Left ventricle myocardium inferior (tissue), 1 donor: ENCODE results near the gene ZFP69. TPM values are rescaled to one million over a fixed set of nuclear protein-coding genes. Genes with fewer than 3 reads are reported as not detected.

Experiments
- DNase-seq: peaks from one replicate; pipeline ENCODE4 v3.0.0-alpha.2; 2020
- H3K27ac ChIP-seq: fragments of 200-600 bp; replicated peaks from 2 replicates; pipeline ENCODE4 v1.8.0; 2021
- H3K27me3 ChIP-seq: fragments of 200-600 bp; 2 replicates; pipeline ENCODE4 v1.8.0; 2021; ENCODE audit warnings: low read depth
- H3K36me3 ChIP-seq: fragments of 200-600 bp; 2 replicates; pipeline ENCODE4 v1.8.0; 2021
- H3K4me1 ChIP-seq: fragments of 200-600 bp; 2 replicates; pipeline ENCODE4 v1.8.0; 2021
- H3K4me3 ChIP-seq: fragments of 200-600 bp; 2 replicates; pipeline ENCODE4 v1.8.0; 2021; ENCODE audit warnings: mild to moderate bottlenecking, moderate library complexity
- H3K9me3 ChIP-seq: fragments of 200-600 bp; replicated peaks from 2 replicates; pipeline ENCODE4 v1.8.0; 2021
- intact Hi-C: fragments of 100-400 bp; cut with micrococcal nuclease; formaldehyde crosslinking; loops from one replicate; pipeline ENCODE4 v1.11.0; 2022
- total RNA-seq: library from RNA; stranded (reverse); fragmentation: NEBNext Ultra II Directional; extraction: Animal tissue kit (Norgen Biotek cat#: 25700); gene quantifications from one replicate; pipeline ENCODE4 v1.2.1, GENCODE V29; 2021
- TF ChIP-seq, protein P1 (sequence below): fragments of 200-600 bp; IDR thresholded peaks from 2 replicates; pipeline ENCODE4 v1.8.0; 2021; ENCODE audit warnings: antibody characterized with exemption, mild to moderate bottlenecking, borderline replicate concordance
- donor health status: DM: no; HTN: yes; CAD: no; lungs with severe emphysema.

ZFP69 gene
- total RNA-seq, 1 donor from 2014 or later, result 1.9 TPM

DNA sequence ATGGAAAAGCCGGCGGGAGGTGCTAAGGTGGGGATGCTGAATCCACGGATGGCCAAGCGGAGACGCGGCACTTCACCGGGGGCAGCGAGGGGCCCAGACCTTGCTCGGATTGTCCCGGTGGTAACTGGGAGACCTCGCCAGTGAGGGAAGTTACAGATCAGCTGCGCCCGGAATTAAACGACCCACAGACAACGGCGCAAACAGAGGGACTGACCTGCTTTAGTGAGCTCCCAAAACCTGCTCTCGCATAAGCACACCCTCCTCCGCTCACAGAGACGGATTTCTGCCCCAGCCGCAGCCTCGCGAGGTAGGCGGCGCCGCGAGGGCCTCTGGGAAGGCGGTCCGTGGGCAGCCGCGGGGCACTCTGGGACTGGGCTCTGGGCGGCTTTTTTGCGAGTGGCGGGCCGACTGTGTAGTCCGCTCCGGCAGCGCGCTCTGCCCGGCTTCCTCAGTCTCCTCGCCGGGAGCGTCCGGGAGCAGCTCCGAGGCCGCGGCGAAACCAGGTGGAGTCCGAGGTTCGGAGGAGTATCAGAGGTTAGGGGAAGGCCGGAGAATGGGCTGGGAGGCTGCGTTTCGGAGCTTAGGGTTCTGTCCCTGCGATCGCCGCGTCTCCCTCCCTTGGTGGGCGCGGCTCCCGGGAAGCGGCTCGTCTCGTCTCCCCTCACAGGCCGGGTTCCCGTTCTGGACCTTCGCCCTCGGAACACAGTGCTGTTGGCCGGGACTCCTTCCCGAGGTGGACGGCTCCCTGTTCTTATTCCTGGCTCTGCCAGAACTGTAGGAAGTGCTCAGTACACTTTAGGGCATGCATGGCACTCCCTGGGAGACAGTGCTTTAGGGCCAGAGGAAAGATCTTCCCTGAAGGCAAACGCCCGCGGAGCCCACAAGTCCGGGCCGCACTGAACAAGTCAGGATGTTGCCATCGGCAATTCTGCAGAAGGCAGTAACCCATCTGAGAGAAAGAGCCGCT, 31.6 kb downstream of the ZFP69 start, which contains the start of gene EXO5:
Gene EXO5 (plus strand): TSS at position 393 of the 967 bp plus-strand sequence. CDS start 5,778 bp downstream, outside the sequence.
- peaks cover 25% of the 10 kb centered on the region for H3K9me3 ChIP-seq
- no peaks in the 10 kb centered on the region for H3K36me3 ChIP-seq
- peak within 1 kb of the TSS; percentile 83 for H3K27ac ChIP-seq
- intact Hi-C loops, result no loop called here
- TF ChIP-seq, protein P1, sequence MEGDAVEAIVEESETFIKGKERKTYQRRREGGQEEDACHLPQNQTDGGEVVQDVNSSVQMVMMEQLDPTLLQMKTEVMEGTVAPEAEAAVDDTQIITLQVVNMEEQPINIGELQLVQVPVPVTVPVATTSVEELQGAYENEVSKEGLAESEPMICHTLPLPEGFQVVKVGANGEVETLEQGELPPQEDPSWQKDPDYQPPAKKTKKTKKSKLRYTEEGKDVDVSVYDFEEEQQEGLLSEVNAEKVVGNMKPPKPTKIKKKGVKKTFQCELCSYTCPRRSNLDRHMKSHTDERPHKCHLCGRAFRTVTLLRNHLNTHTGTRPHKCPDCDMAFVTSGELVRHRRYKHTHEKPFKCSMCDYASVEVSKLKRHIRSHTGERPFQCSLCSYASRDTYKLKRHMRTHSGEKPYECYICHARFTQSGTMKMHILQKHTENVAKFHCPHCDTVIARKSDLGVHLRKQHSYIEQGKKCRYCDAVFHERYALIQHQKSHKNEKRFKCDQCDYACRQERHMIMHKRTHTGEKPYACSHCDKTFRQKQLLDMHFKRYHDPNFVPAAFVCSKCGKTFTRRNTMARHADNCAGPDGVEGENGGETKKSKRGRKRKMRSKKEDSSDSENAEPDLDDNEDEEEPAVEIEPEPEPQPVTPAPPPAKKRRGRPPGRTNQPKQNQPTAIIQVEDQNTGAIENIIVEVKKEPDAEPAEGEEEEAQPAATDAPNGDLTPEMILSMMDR, result no peak
- DNase-seq, result peak; percentile 86
- H3K4me1 ChIP-seq, result peaks cover 28% of the 10 kb centered on the region
- no peaks in the 10 kb centered on the region for H3K27me3 ChIP-seq
- peak within 1 kb of the TSS; percentile 86 for H3K4me3 ChIP-seq

DNA sequence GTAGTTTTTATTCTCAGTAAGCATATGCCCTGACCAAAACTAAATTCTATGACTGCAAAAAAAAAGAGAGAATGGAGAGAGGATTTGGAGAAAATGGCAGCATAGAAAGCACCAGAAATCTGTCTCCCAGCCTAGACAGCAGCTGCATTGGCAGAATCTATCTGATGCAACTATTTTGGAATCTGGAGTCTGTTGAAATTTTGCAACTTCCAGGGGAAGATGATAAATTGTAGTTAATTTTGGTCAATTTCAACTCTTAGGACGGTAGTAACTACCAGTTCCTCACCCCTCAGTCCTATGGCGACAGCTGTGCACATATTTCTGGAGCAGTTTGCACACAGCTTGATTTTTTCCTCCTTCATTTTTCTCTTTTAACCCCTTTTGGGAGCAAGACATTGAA, 42.4 kb downstream of the ZFP69 start:
- Histone ChIP-seq H3K36me3 (peaks cover 20% of the 10 kb centered on the region), H3K27ac (no peak overlapping the region), H3K27me3 (no peaks in the 10 kb centered on the region), H3K9me3 (peaks cover 40% of the 10 kb centered on the region), H3K4me3 (no peak overlapping the region), H3K4me1 (no peaks in the 10 kb centered on the region)
- TF ChIP-seq, protein P1, result no peak
- intact Hi-C loops, result no loop called here
- no peak for DNase-seq

DNA sequence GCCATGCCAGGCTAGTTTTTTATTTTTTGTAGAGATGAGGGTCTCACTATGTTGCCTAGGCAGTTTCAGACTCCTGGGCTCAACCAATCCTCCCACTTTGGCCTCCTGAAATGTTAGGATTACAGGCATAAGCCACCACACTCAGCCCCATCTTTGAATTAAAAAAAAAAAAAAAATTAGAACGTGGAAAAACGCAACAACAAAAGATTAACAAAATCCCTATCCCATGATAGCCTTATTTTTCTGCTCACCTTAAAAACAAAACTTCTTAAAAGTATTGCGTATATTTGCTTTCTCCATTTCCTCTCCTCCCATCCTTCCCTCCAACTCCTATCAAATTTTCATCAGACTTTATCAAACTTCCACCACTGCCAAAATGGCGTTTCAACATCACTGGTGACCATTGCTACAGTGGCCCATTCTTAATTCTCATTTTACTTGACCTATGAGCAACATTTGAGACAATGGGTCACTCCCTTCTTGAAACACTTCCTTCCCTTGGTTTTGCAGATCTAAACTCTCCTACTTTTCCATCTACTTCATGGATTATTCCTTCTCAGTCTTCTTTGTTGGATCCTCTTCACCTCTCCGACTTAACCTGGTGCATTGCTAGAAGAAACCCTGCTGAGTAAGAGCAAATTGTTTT, 53.8 kb downstream of the ZFP69 start:
- peaks cover 28% of the 10 kb centered on the region for H3K4me1 ChIP-seq
- no peak for DNase-seq
- peak overlapping the region; percentile 76 for H3K4me3 ChIP-seq
- H3K36me3 ChIP-seq, result peaks cover 12% of the 10 kb centered on the region
- intact Hi-C loops, result no loop called here
- H3K9me3 ChIP-seq, result peaks cover 4% of the 10 kb centered on the region
- no peaks in the 10 kb centered on the region for H3K27me3 ChIP-seq
- TF ChIP-seq, protein P1, result no peak
- peak overlapping the region; percentile 91 for H3K27ac ChIP-seq

DNA sequence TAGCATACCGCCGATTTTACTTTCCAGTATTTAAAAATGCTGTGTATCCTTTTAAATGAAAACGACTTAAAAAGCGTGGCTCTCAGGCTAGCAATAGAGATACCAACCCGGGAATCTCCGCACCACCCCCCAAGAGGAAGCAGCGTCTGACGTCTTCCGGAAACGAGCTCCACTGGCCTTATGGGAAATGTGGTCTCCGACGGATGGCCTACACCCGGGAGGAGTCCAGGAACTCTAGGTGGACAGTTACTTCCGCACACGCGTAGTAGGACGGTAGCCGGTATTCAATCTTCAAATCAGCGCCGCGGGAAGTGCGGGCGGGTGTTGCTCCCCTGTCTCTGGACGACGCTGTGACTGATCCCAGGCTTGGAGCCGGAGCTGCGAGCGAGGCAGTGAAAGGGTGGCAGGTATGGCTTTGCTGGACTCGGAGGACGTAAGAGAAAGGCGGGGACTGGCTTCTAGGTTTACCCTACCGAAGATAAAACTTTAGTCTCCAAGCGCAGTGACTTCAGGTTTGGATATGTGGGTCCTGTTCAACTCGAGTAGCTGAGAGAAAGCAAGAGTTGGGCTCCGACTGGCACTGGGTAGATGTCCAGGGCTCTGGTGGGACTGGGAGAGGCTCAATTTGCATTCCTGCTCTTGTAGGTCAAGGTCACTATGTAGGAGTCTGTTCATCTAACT, 54.4 kb downstream of the ZFP69 start, which contains the start of gene ZNF684:
Gene ZNF684 (plus strand): TSS at position 257 of the 681 bp plus-strand sequence. CDS start 1,530 bp downstream, outside the sequence.
- Histone ChIP-seq H3K36me3 (peaks cover 12% of the 10 kb centered on the region), H3K9me3 (no peaks in the 10 kb centered on the region), H3K27me3 (no peaks in the 10 kb centered on the region), H3K4me3 (peak within 1 kb of the TSS; percentile 76), H3K4me1 (peaks cover 28% of the 10 kb centered on the region), H3K27ac (peak within 1 kb of the TSS; percentile 91)
- peak; percentile 85 for DNase-seq
- intact Hi-C loops, result no loop called here
- TF ChIP-seq, protein P1, result no peak

DNA sequence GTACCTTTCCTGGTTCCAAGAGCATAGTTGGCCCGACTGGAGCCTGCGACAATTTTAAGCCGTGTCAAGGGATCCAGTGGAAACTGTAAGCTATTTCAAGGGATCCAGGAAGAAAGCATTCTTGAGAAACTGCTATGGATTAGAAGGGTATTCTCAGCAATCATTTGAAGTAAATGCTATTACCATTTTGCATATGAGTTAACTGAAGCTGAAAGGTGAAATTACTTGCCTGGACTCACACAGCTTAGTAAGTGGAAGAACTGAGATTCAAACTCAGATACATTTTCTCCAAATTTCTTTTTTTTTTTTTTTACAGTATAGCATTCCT, 54.9 kb downstream of the ZFP69 start:
- no peaks in the 10 kb centered on the region for H3K9me3 ChIP-seq
- H3K27me3 ChIP-seq, result no peaks in the 10 kb centered on the region
- H3K4me1 ChIP-seq, result peaks cover 28% of the 10 kb centered on the region
- DNase-seq, result no peak
- H3K36me3 ChIP-seq, result peaks cover 13% of the 10 kb centered on the region
- peak overlapping the region; percentile 76 for H3K4me3 ChIP-seq
- H3K27ac ChIP-seq, result peak overlapping the region; percentile 91
- intact Hi-C loops, result no loop called here
- TF ChIP-seq, protein P1, result no peak
